ENCODE measurements around the gene ANGEL1. TPM values are rescaled to one million over a fixed set of nuclear protein-coding genes. Genes with fewer than 3 reads are reported as not detected.

The ANGEL1 gene
- total and polyA plus RNA-seq, 9 of the 15 experiments (the other 6 are each of a cell fraction or from before 2014, with no cell fraction given) = 2.1 to 22.2 (median 7.3) TPM

GRCh38 chr14:76856769-76857168 lies 44.1 kb upstream of the ANGEL1 start:
- ATAC-seq (no peak), FAIRE-seq (no peak), DNase-seq (ENCODE audit: extremely low read depth in 1 of 4, low spot score in 3 of 4) (no peak)
- no peaks in the 10 kb centered on the region for H3K9me1 ChIP-seq (ENCODE audit: control insufficient read depth, insufficient read depth, low read length)
- H3K9me3 ChIP-seq (replicated peaks; ENCODE audit: control insufficient read depth, insufficient read depth, low read depth, low read length) = no peaks in the 10 kb centered on the region
- ChIA-PET CTCF (ENCODE audit: low intra/inter-chr PET ratio) (no interaction called here), POLR2A (no interaction called here)
- H3K9ac ChIP-seq (ENCODE audit: insufficient read depth in 1 of 2, low read depth in 2 of 2, low read length in 2 of 2) = no peak overlapping the region
- H3K27ac ChIP-seq (ENCODE audit: extremely low read depth, low read depth, low read length) = no peak overlapping the region
- H3K36me3 ChIP-seq (ENCODE audit: control insufficient read depth, insufficient read depth, low read length) = no peaks in the 10 kb centered on the region
- H3K4me3 ChIP-seq = no peak overlapping the region
- in situ Hi-C loops (cut with MboI) = no loop called here
- no peaks in the 10 kb centered on the region for H4K20me1 ChIP-seq (replicated peaks; ENCODE audit: control insufficient read depth, insufficient read depth, low read length)
- H2AFZ ChIP-seq (ENCODE audit: low read depth, low read length) = no peak overlapping the region
- no peak for TF ChIP-seq MEIS2 (IDR thresholded peaks at IDR 0.05; ENCODE audit: partially characterized antibody)
- no peak for TF ChIP-seq C11orf30 (IDR thresholded peaks at IDR 0.05; ENCODE audit: low read depth)
- TF ChIP-seq ZNF282 (CRISPR knock-in tag; IDR thresholded peaks at IDR 0.05) = no peak
- TF ChIP-seq DPF2 (IDR thresholded peaks at IDR 0.05) = no peak
- TF ChIP-seq KAT2B (IDR thresholded peaks at IDR 0.05; ENCODE audit: low read depth, low read length) = no peak
- H3K79me2 ChIP-seq (ENCODE audit: control insufficient read depth, insufficient read depth, low read length) = no peaks in the 10 kb centered on the region
- BruUV-seq (replicated peaks) = no TSS peak
- H3K4me2 ChIP-seq (ENCODE audit: insufficient read depth, low read length) = no peak overlapping the region
- H3K4me1 ChIP-seq (replicated peaks in 1 of 2; ENCODE audit: control insufficient read depth in 2 of 2, insufficient read depth in 2 of 2, low read length in 2 of 2) = no peaks in the 10 kb centered on the region
- intact Hi-C loops (cut with micrococcal nuclease) = no loop called here
- H3K27me3 ChIP-seq (ENCODE audit: control insufficient read depth in 2 of 2, insufficient read depth in 2 of 2, low read length in 2 of 2) = peaks cover 10 to 40% of the 10 kb centered on the region in 2 experiments; a peak in 4 of 5 replicates
- no CpG with 5 or more reads among the region's 1 CpG for WGBS (ENCODE audit: insufficient coverage, low coverage, missing lambda C conversion rate)

- intact Hi-C loops (cut with micrococcal nuclease) = no loop called here
- Histone ChIP-seq H3K27me3 (ENCODE audit: control insufficient read depth in 2 of 2, insufficient read depth in 2 of 2, low read length in 2 of 2) (peaks cover 2 to 25% of the 10 kb centered on the region in 2 experiments; a peak in 3 of 5 replicates), H3K9me1 (ENCODE audit: control insufficient read depth, insufficient read depth, low read length) (no peaks in the 10 kb centered on the region), H3K9ac (ENCODE audit: insufficient read depth in 1 of 2, low read depth in 2 of 2, low read length in 2 of 2) (no peak overlapping the region), H3K79me2 (ENCODE audit: control insufficient read depth, insufficient read depth, low read length) (no peaks in the 10 kb centered on the region), H3K27ac (ENCODE audit: extremely low read depth, low read depth, low read length) (no peak overlapping the region), H3K4me2 (ENCODE audit: insufficient read depth, low read length) (no peak overlapping the region), H2AFZ (ENCODE audit: low read depth, low read length) (no peak overlapping the region), H4K20me1 (replicated peaks; ENCODE audit: control insufficient read depth, insufficient read depth, low read length) (no peaks in the 10 kb centered on the region), H3K4me3 (no peak overlapping the region), H3K9me3 (replicated peaks; ENCODE audit: control insufficient read depth, insufficient read depth, low read depth, low read length) (no peaks in the 10 kb centered on the region), H3K4me1 (replicated peaks in 1 of 2; ENCODE audit: control insufficient read depth in 2 of 2, insufficient read depth in 2 of 2, low read length in 2 of 2) (no peaks in the 10 kb centered on the region), H3K36me3 (ENCODE audit: control insufficient read depth, insufficient read depth, low read length) (no peaks in the 10 kb centered on the region)
- in situ Hi-C loops (cut with MboI) = no loop called here
- DNase-seq (ENCODE audit: extremely low read depth in 1 of 4, low spot score in 3 of 4) = no peak
- no TSS peak for BruUV-seq (replicated peaks)
- ATAC-seq = no peak
- WGBS (ENCODE audit: insufficient coverage, low coverage, missing lambda C conversion rate) = 0% methylated on average over 2 of the region's 2 CpGs
- no peak for FAIRE-seq
- POLR2A ChIA-PET = interaction anchor here (1.5 kb wide), 1 partner anchor 9 kb away, joined by 5 read pairs; no protein-coding TSS in a partner anchor
- CTCF ChIA-PET (ENCODE audit: low intra/inter-chr PET ratio) = no interaction called here
- no peak for TF ChIP-seq FOXA3 (CRISPR knock-in tag; conservative IDR thresholded peaks at IDR 0.05 in 1 of 2, IDR thresholded peaks at IDR 0.05 in 1 of 2)
- no peak for TF ChIP-seq THAP7 (CRISPR knock-in tag; IDR thresholded peaks at IDR 0.05)
- no peak for TF ChIP-seq ZNF449 (CRISPR knock-in tag; IDR thresholded peaks at IDR 0.05)
- TF ChIP-seq MAZ (CRISPR knock-in tag; conservative IDR thresholded peaks at IDR 0.05 in 1 of 2, IDR thresholded peaks at IDR 0.05 in 1 of 2) = no peak
- TF ChIP-seq KDM4B (IDR thresholded peaks at IDR 0.05; ENCODE audit: borderline replicate concordance in 2 of 2, low read depth in 1 of 2) = no peak
- TF ChIP-seq SP1 (CRISPR knock-in tag; IDR thresholded peaks at IDR 0.05) = no peak
Observed at GRCh38 chr14:76855066-76855465, 42.4 kb upstream of the ANGEL1 start.

Data from K562 (cell line).